ENCODE measurements around the gene MEF2D. TPM values are rescaled to one million over a fixed set of nuclear protein-coding genes. Genes with fewer than 3 reads are reported as not detected.

Gene MEF2D
- total RNA-seq, 1 donor from 2014 or later: 20.7 TPM

DNA sequence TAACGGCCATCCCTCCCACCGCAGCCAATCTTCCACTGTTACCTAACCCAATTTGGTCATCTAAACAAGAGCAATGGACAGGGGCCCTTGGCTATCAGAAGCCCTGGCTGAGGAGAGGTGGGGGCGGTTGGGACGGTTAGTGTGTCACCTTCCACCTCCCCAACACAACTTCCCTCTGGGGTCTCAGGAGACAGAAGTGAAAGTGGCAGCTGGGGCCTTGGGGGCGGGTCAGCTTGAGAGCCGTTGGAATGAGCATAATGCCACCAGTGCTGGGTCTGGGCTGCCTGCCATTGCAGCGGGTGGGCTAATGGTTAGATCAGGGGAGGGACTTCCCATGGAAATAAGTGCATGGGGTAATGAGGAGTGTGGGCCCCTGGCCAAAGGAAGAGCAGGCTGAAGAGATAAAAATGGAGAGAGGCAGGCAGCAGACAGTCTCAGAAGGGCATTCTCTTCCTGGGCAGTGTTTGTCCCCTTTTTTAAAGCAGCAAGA, 7.9 kb downstream of the MEF2D start:
- H3K9me3 Mint-ChIP-seq: no peaks in the 10 kb centered on the region
- H3K4me3 Mint-ChIP-seq: peak overlapping the region; percentile 27
- H3K27ac Mint-ChIP-seq: no peak overlapping the region
- DNase-seq (ENCODE audit: extremely low spot score, unreplicated experiment): no peak
- no peak for TF ChIP-seq CTCF (conservative IDR thresholded peaks at IDR 0.05)
- no peaks in the 10 kb centered on the region for H3K27me3 Mint-ChIP-seq
- peaks cover 61% of the 10 kb centered on the region for H3K4me1 Mint-ChIP-seq (ENCODE audit: unreplicated experiment)
- H3K36me3 Mint-ChIP-seq: no peaks in the 10 kb centered on the region

DNA sequence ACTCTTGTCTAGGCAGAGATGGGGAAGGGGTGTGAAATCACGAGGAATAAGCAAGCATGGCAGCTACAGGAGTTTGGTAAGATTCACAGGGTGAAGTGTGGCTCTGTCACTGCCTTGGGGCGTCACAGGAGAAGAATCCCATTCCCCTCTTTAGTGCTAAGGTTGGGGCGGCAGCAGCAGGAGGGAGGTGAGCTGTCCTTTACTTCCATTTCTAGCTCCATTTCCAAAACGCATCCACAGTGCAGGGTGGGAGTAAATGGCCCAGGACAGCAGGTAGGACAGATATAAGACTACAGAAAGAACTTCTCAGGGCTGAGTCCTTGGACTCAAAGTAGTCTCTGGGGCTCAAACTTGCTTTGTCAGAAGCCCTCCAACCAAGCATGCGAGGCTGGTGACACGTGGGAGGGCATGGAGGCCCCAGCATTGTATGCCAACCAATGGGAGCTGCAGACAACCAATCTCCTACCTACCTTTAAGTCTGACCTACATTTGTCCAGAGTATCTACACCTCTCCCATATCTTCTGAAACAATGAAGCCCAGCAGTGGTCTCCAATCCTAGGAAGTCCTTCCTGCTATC, 8.5 kb downstream of the MEF2D start:
- peaks cover 62% of the 10 kb centered on the region for H3K4me1 Mint-ChIP-seq (ENCODE audit: unreplicated experiment)
- no peaks in the 10 kb centered on the region for H3K9me3 Mint-ChIP-seq
- no peak for DNase-seq (ENCODE audit: extremely low spot score, unreplicated experiment)
- peak overlapping the region; percentile 0 for H3K27ac Mint-ChIP-seq
- H3K36me3 Mint-ChIP-seq: no peaks in the 10 kb centered on the region
- no peak for TF ChIP-seq CTCF (conservative IDR thresholded peaks at IDR 0.05)
- no peaks in the 10 kb centered on the region for H3K27me3 Mint-ChIP-seq
- H3K4me3 Mint-ChIP-seq: no peak overlapping the region

- Mint-ChIP-seq H3K36me3 (peaks cover 3% of the 10 kb centered on the region), H3K4me1 (ENCODE audit: unreplicated experiment) (peaks cover 57% of the 10 kb centered on the region), H3K9me3 (no peaks in the 10 kb centered on the region), H3K27ac (no peak overlapping the region), H3K27me3 (no peaks in the 10 kb centered on the region), H3K4me3 (no peak overlapping the region)
- no peak for DNase-seq (ENCODE audit: extremely low spot score, unreplicated experiment)
- TF ChIP-seq CTCF (conservative IDR thresholded peaks at IDR 0.05): no peak
Measured at GRCh38 chr1:156491151-156491949, 9.2 kb downstream of the MEF2D start.

GRCh38 chr1:156490401-156491032, 10.1 kb downstream of the MEF2D start:
- DNase-seq (ENCODE audit: extremely low spot score, unreplicated experiment): no peak
- TF ChIP-seq CTCF (conservative IDR thresholded peaks at IDR 0.05): peak; percentile 56
- peak overlapping the region; percentile 48 for H3K4me3 Mint-ChIP-seq
- peaks cover 50% of the 10 kb centered on the region for H3K4me1 Mint-ChIP-seq (ENCODE audit: unreplicated experiment)
- H3K27ac Mint-ChIP-seq: no peak overlapping the region
- H3K27me3 Mint-ChIP-seq: no peaks in the 10 kb centered on the region
- no peaks in the 10 kb centered on the region for H3K9me3 Mint-ChIP-seq
- peaks cover 4% of the 10 kb centered on the region for H3K36me3 Mint-ChIP-seq

GRCh38 chr1:156489935-156490293, 10.7 kb downstream of the MEF2D start:
- no peak for TF ChIP-seq CTCF (conservative IDR thresholded peaks at IDR 0.05)
- Mint-ChIP-seq H3K27ac (peak overlapping the region; percentile 68), H3K36me3 (peaks cover 4% of the 10 kb centered on the region), H3K4me1 (ENCODE audit: unreplicated experiment) (peaks cover 50% of the 10 kb centered on the region), H3K4me3 (peak overlapping the region; percentile 34), H3K9me3 (no peaks in the 10 kb centered on the region), H3K27me3 (no peaks in the 10 kb centered on the region)
- no peak for DNase-seq (ENCODE audit: extremely low spot score, unreplicated experiment)
